WTC11 (cell line): ENCODE results near the gene ZDHHC14.

Experiments used
- CREM ChIP-seq: sonication (generic); formaldehyde crosslinking; IDR thresholded peaks from 2 replicates; pipeline ENCODE4 v1.8.1; 2022; ENCODE audit warnings: mild to moderate bottlenecking, missing genetic modification reagents, moderate library complexity
- FOXK1 ChIP-seq: sonication (generic); formaldehyde crosslinking; IDR thresholded peaks from 2 replicates; pipeline ENCODE4 v1.8.0; 2022; ENCODE audit warnings: mild to moderate bottlenecking, moderate library complexity, missing genetic modification reagents
- MYBL2 ChIP-seq: sonication (generic); formaldehyde crosslinking; IDR thresholded peaks from 2 replicates; pipeline ENCODE4 v1.8.1; 2023; ENCODE audit warnings: mild to moderate bottlenecking, moderate library complexity, missing genetic modification reagents
- TF ChIP-seq, protein P1 (sequence below): fragments of 200-600 bp; IDR thresholded peaks from 2 replicates; pipeline ENCODE4 v1.8.0; 2022; ENCODE audit warnings: antibody characterized with exemption
- TF ChIP-seq, protein P2 (sequence below): sonication (generic); formaldehyde crosslinking; IDR thresholded peaks from 2 replicates; pipeline ENCODE4 v1.8.1; 2022; ENCODE audit warnings: low read depth, missing genetic modification reagents, borderline replicate concordance
- TF ChIP-seq, protein P3 (sequence below): sonication (generic); formaldehyde crosslinking; IDR thresholded peaks from 2 replicates; pipeline ENCODE4 v1.8.1; 2023; ENCODE audit warnings: mild to moderate bottlenecking, missing genetic modification reagents
- TF ChIP-seq, protein P4 (sequence below): sonication (generic); formaldehyde crosslinking; conservative IDR thresholded peaks from 2 replicates; pipeline ENCODE4 v1.8.1; 2022; ENCODE audit warnings: mild to moderate bottlenecking, missing genetic modification reagents
- TF ChIP-seq, protein P5 (sequence below): sonication (generic); formaldehyde crosslinking; IDR thresholded peaks from 2 replicates; pipeline ENCODE4 v1.8.1; 2023; ENCODE audit warnings: mild to moderate bottlenecking, missing genetic modification reagents, moderate library complexity

DNA sequence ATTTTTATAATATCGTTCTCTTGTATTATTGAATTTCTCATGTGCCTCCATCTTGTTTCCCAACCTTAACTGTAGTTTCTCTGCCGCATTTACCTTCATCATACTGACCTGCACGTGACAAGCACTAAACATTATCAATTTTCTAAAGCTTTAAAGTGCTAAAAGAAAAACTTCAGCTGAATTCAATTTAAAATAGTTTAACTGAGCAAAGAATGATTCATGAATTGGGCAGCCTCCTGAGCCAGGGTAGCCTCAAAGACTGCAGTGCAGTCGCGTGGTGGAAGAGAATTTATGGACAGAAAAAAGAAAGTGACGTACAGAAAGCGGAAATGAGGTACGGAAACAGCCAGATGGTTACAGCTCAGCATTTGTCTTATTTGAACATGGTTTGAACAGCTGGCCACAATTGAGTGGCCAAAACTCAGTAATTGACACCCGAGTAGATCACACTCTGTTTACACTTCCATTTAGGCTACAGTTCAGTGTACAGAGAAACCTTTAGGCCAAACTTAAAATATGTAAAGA is 4.2 kb upstream of the ZDHHC14 start:
- no peak for TF ChIP-seq CREM
- TF ChIP-seq MYBL2 (CRISPR knock-in tag): no peak
- TF ChIP-seq FOXK1 (CRISPR knock-in tag): no peak
- TF ChIP-seq, protein P1, sequence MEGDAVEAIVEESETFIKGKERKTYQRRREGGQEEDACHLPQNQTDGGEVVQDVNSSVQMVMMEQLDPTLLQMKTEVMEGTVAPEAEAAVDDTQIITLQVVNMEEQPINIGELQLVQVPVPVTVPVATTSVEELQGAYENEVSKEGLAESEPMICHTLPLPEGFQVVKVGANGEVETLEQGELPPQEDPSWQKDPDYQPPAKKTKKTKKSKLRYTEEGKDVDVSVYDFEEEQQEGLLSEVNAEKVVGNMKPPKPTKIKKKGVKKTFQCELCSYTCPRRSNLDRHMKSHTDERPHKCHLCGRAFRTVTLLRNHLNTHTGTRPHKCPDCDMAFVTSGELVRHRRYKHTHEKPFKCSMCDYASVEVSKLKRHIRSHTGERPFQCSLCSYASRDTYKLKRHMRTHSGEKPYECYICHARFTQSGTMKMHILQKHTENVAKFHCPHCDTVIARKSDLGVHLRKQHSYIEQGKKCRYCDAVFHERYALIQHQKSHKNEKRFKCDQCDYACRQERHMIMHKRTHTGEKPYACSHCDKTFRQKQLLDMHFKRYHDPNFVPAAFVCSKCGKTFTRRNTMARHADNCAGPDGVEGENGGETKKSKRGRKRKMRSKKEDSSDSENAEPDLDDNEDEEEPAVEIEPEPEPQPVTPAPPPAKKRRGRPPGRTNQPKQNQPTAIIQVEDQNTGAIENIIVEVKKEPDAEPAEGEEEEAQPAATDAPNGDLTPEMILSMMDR: no peak
- TF ChIP-seq, protein P2, sequence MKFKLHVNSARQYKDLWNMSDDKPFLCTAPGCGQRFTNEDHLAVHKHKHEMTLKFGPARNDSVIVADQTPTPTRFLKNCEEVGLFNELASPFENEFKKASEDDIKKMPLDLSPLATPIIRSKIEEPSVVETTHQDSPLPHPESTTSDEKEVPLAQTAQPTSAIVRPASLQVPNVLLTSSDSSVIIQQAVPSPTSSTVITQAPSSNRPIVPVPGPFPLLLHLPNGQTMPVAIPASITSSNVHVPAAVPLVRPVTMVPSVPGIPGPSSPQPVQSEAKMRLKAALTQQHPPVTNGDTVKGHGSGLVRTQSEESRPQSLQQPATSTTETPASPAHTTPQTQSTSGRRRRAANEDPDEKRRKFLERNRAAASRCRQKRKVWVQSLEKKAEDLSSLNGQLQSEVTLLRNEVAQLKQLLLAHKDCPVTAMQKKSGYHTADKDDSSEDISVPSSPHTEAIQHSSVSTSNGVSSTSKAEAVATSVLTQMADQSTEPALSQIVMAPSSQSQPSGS (CRISPR knock-in tag): no peak
- TF ChIP-seq, protein P3, sequence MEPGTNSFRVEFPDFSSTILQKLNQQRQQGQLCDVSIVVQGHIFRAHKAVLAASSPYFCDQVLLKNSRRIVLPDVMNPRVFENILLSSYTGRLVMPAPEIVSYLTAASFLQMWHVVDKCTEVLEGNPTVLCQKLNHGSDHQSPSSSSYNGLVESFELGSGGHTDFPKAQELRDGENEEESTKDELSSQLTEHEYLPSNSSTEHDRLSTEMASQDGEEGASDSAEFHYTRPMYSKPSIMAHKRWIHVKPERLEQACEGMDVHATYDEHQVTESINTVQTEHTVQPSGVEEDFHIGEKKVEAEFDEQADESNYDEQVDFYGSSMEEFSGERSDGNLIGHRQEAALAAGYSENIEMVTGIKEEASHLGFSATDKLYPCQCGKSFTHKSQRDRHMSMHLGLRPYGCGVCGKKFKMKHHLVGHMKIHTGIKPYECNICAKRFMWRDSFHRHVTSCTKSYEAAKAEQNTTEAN (CRISPR knock-in tag): no peak
- TF ChIP-seq, protein P4, sequence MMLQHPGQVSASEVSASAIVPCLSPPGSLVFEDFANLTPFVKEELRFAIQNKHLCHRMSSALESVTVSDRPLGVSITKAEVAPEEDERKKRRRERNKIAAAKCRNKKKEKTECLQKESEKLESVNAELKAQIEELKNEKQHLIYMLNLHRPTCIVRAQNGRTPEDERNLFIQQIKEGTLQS (CRISPR knock-in tag): no peak
- TF ChIP-seq, protein P5, sequence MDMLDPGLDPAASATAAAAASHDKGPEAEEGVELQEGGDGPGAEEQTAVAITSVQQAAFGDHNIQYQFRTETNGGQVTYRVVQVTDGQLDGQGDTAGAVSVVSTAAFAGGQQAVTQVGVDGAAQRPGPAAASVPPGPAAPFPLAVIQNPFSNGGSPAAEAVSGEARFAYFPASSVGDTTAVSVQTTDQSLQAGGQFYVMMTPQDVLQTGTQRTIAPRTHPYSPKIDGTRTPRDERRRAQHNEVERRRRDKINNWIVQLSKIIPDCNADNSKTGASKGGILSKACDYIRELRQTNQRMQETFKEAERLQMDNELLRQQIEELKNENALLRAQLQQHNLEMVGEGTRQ: no peak
